EL (cell line): ENCODE data around the gene DNPEP.

Source experiments
- DNase-seq: peaks from one replicate; pipeline ENCODE4 v3.0.0-alpha.2; 2016

Gene DNPEP

GRCh38 chr2:219353129-219353528 lies 34.6 kb downstream of the DNPEP start:
- no peak for DNase-seq

GRCh38 chr2:219352448-219353023 lies 35.2 kb downstream of the DNPEP start:
- DNase-seq: peak; percentile 66

- DNase-seq: peak; percentile 42
These were observed 36.9 kb downstream of the DNPEP start for GRCh38 chr2:219350710-219351221.

- DNase-seq: no peak
These were observed 37.5 kb downstream of the DNPEP start for GRCh38 chr2:219350215-219350614.

GRCh38 chr2:219344751-219345430 lies 42.8 kb downstream of the DNPEP start:
- DNase-seq: no peak

- no peak for DNase-seq
These were observed 52.3 kb downstream of the DNPEP start for GRCh38 chr2:219335373-219335786.

GRCh38 chr2:219334076-219334475 lies 53.6 kb downstream of the DNPEP start:
- no peak for DNase-seq

- DNase-seq: no peak
These were observed 55.2 kb downstream of the DNPEP start, which contains the start of gene RESP18 for GRCh38 chr2:219332542-219332941. RESP18 (minus strand) TSS chr2:219332744.

- no peak for DNase-seq
These were observed 56.0 kb downstream of the DNPEP start for GRCh38 chr2:219331560-219332213.

GRCh38 chr2:219327719-219328118 lies 60.0 kb downstream of the DNPEP start:
- DNase-seq: no peak

GRCh38 chr2:219325657-219326315 lies 61.9 kb downstream of the DNPEP start:
- DNase-seq: no peak

- DNase-seq: no peak
These were observed 62.6 kb downstream of the DNPEP start for GRCh38 chr2:219325136-219325535.

- DNase-seq: no peak
These were observed 64.3 kb downstream of the DNPEP start for GRCh38 chr2:219323434-219323833.
